ENCODE results near the gene TSPAN5. TPM values are rescaled to one million over a fixed set of nuclear protein-coding genes. Genes with fewer than 3 reads are reported as not detected.
A peak's percentile ranks its signal among the peaks of the same experiment; 100 is the strongest.

TSPAN5 gene
- total RNA-seq, 2 experiments from 2014 or later = 25.0 to 27.8 TPM

DNA sequence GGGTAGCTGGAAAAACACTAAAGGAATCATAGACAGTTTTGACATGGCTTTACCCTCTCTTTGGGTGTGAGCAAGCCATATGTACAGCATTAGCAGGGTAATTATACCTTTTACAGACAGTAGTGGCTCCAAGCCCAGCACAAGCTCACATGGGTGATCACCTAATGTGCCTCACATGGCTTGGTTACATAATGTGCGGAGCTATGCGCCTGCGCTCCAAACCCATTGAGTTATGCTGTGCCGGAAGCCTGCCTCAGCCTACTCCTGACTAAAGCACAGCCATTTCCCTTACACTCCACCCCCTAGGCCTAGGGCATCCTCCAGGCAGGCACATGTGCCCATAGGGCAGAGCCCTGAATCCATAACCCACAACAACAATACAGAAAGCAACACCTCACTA lies 6.5 kb upstream of the TSPAN5 start:
- Mint-ChIP-seq H3K27me3 (no peaks in the 10 kb centered on the region), H3K4me1 (peaks cover 37% of the 10 kb centered on the region), H3K27ac (peak overlapping the region; percentile 24), H3K36me3 (peaks cover 14% of the 10 kb centered on the region), H3K4me3 (no peak overlapping the region), H3K9me3 (ENCODE audit: low read depth) (peaks cover 2% of the 10 kb centered on the region)
- CTCF ChIA-PET = no interaction called here
- DNase-seq (no peak), ATAC-seq (no peak)

DNA sequence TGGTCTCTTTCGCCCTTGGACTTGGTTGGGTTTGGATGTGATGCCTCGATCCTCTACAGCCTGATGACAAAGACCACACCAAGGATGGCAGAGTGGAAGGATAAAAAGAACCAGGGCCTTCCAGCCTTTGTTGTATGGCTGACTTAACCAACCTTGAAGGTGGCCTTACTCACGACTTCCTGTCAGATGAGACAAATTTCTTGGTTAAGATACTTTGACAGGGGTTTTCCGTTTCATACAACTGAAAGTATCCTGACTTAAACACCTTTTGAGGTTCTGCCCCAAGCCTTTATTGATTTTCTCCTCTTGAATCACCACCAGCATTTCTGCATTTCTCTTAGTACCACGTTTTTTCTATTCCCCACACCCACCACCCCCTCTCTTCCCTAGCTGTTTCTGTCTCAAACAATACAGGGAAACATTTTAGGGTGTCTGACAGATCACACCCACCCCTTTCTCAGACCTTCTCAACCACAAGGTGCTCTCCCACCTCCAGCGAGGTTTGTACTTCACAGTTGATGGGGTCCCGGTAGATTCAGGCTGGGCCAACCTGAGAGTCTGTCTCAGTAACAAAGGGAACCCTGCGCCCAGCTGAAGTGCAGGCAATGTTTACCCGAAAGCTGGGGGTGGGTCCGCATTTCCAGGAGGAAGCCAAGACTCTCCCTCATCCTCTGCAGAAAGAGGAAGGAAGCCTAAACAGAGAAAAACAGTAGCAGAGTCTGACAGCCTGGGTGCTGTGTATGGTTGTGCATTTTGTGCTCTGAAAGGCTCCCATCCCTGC lies 5.0 kb upstream of the TSPAN5 start:
- Mint-ChIP-seq H3K36me3 (peaks cover 14% of the 10 kb centered on the region), H3K9me3 (ENCODE audit: low read depth) (peaks cover 2% of the 10 kb centered on the region), H3K27ac (peak overlapping the region; percentile 99), H3K4me1 (peaks cover 48% of the 10 kb centered on the region), H3K27me3 (no peaks in the 10 kb centered on the region), H3K4me3 (peak overlapping the region; percentile 61)
- DNase-seq (peak; percentile 71), ATAC-seq (peak; percentile 62)
- CTCF ChIA-PET = interaction anchor here (1.2 to 1.8 kb wide), 3 partner anchors 9 to 196 kb away, joined by 4 to 6 read pairs (median 5); no protein-coding TSS in a partner anchor

GRCh38 chr4:98662626-98663225 lies 4.3 kb upstream of the TSPAN5 start:
- Mint-ChIP-seq H3K27ac (peak overlapping the region; percentile 99), H3K4me1 (peaks cover 48% of the 10 kb centered on the region), H3K27me3 (no peaks in the 10 kb centered on the region), H3K36me3 (peaks cover 14% of the 10 kb centered on the region), H3K9me3 (ENCODE audit: low read depth) (peaks cover 2% of the 10 kb centered on the region), H3K4me3 (peak overlapping the region; percentile 61)
- peak; percentile 18 for ATAC-seq
- CTCF ChIA-PET = interaction anchor here (1.2 to 1.8 kb wide), 4 partner anchors 10 to 196 kb away, joined by 3 to 6 read pairs (median 4); no protein-coding TSS in a partner anchor
- DNase-seq = peak; percentile 60

- no peaks in the 10 kb centered on the region for H3K27me3 Mint-ChIP-seq
- H3K36me3 Mint-ChIP-seq = peaks cover 14% of the 10 kb centered on the region
- H3K4me1 Mint-ChIP-seq = peaks cover 51% of the 10 kb centered on the region
- H3K4me3 Mint-ChIP-seq = no peak overlapping the region
- CTCF ChIA-PET = interaction anchor here (1.2 to 1.8 kb wide), 3 partner anchors 11 to 195 kb away, joined by 3 to 6 read pairs (median 5); no protein-coding TSS in a partner anchor
- ATAC-seq = no peak
- no peak overlapping the region for H3K27ac Mint-ChIP-seq
- no peak for DNase-seq
- H3K9me3 Mint-ChIP-seq (ENCODE audit: low read depth) = peaks cover 2% of the 10 kb centered on the region
These were observed 3.6 kb upstream of the TSPAN5 start for GRCh38 chr4:98662055-98662453.

DNA sequence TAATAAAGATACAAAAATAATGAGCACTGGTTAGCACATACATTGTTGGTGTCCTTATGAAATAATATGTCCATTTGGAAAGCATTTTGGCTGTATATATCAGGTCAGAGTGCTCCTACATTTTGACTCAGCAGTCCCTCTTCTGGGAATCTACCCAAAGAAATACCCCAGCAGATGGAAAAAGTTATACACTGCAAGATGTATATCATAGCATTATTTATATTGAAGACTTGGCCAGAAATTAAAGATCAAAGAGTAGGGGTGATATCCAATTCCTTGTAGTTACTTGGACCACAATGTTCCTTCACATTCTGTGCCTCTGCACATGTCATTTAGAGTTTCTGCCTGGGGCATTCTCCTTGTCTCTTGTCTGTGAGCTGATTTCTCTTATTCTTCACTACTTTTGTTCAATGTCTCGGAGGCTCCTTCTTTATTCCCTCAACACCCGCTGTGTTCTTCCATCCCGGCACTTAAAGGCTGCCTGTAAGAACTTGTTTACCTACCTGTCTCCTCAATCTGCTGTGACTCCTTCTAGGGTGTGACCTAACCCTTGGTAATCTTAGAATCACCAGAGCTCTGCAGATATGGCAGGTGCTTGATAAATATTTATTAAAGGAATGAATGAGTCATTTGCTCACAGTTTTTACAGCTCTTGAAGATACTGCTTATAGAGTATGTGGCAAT lies 3.1 kb upstream of the TSPAN5 start:
- CTCF ChIA-PET = interaction anchor here (1.2 to 1.8 kb wide), 2 partner anchors 11 to 190 kb away, joined by 3 to 5 read pairs; no protein-coding TSS in a partner anchor
- H3K4me3 Mint-ChIP-seq = no peak overlapping the region
- DNase-seq (no peak), ATAC-seq (no peak)
- H3K27ac Mint-ChIP-seq = no peak overlapping the region
- peaks cover 57% of the 10 kb centered on the region for H3K4me1 Mint-ChIP-seq
- peaks cover 2% of the 10 kb centered on the region for H3K9me3 Mint-ChIP-seq (ENCODE audit: low read depth)
- no peaks in the 10 kb centered on the region for H3K27me3 Mint-ChIP-seq
- H3K36me3 Mint-ChIP-seq = peaks cover 14% of the 10 kb centered on the region

DNA sequence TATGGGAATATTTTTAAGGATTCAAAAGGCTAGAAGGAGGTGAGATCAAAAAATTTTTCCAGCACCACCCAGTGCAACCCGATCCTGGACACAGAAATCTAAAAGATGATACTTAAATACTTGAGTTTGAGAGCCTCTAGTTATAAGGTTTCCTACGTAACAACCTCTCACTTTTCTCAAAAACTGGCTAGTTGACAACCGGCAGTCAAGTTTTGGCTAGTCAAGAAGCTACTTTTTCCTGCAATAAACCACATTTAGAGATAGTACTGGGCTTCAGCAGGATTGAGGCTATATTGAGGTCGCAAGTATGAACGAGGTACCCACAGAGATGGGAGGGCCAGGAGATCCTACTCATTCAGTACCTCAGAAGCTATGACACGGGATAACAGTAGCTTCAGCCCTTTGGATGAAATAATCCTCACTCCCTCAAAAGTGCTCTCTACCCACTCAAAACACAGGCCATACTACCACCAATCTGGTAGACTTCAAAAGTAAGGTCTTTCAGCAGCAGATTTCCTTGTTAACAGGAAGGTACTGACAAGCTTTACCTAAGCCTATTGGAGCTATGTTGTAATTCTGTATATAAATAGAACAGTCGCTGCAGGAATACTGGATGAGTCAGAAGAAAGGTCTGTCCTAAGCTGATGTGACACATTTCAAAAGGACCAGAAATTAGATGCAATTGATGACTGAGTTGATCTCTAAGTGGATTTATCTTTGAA lies 1.5 kb upstream of the TSPAN5 start:
- ATAC-seq (no peak), DNase-seq (no peak)
- H3K27ac Mint-ChIP-seq = no peak overlapping the region
- H3K4me1 Mint-ChIP-seq = peaks cover 73% of the 10 kb centered on the region
- peaks cover 17% of the 10 kb centered on the region for H3K36me3 Mint-ChIP-seq
- H3K27me3 Mint-ChIP-seq = no peaks in the 10 kb centered on the region
- CTCF ChIA-PET = interaction anchor here (1.1 kb wide), 1 partner anchor 192 kb away, joined by 4 read pairs; no protein-coding TSS in a partner anchor
- H3K4me3 Mint-ChIP-seq = peak overlapping the region; percentile 94
- H3K9me3 Mint-ChIP-seq (ENCODE audit: low read depth) = no peaks in the 10 kb centered on the region

DNA sequence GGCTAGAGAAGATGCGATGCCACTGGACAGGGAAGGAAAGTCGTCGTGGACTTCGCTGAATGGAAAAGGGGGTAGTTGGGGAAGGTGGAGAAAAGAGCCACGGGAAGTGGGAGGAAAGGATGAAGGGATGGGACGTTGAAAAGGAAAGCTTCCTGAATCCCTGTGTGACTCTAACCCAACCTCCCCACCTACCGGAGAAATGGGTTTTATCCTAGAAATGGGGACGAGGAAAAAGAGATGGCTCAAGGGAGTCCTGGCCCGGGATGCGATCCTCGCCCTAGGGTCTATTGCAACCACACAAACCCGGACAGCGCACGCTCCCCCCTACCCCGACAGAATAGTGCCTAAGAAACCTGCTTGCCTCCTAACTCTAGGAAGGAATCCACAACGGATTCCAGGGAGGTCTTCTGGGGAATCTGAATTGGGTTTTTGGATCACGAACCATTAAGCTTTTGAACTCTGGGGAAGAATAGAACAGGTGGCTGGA lies 738 bp upstream of the TSPAN5 start:
- CTCF ChIA-PET = interaction anchor here (1.1 to 1.4 kb wide), 2 partner anchors 17 to 191 kb away, joined by 4 to 5 read pairs; no protein-coding TSS in a partner anchor
- no peaks in the 10 kb centered on the region for H3K9me3 Mint-ChIP-seq (ENCODE audit: low read depth)
- H3K36me3 Mint-ChIP-seq = peaks cover 17% of the 10 kb centered on the region
- ATAC-seq (no peak), DNase-seq (no peak)
- H3K4me1 Mint-ChIP-seq = peaks cover 73% of the 10 kb centered on the region
- H3K4me3 Mint-ChIP-seq = peak overlapping the region; percentile 94
- peak overlapping the region; percentile 35 for H3K27ac Mint-ChIP-seq
- H3K27me3 Mint-ChIP-seq = no peaks in the 10 kb centered on the region

- Mint-ChIP-seq H3K4me3 (peak overlapping the region; percentile 94), H3K4me1 (peaks cover 70% of the 10 kb centered on the region), H3K9me3 (ENCODE audit: low read depth) (no peaks in the 10 kb centered on the region), H3K27ac (peak overlapping the region; percentile 73), H3K27me3 (no peaks in the 10 kb centered on the region), H3K36me3 (peaks cover 21% of the 10 kb centered on the region)
- DNase-seq = peak; percentile 69
- ATAC-seq = peak; percentile 46
- CTCF ChIA-PET = interaction anchor here (0.9 to 1.4 kb wide), 7 partner anchors 15 to 514 kb away, joined by 3 to 5 read pairs (median 4); partner anchors contain the start of genes EIF4E and STPG2
These were observed 702 bp downstream of the TSPAN5 start for GRCh38 chr4:98657531-98658286.

DNA sequence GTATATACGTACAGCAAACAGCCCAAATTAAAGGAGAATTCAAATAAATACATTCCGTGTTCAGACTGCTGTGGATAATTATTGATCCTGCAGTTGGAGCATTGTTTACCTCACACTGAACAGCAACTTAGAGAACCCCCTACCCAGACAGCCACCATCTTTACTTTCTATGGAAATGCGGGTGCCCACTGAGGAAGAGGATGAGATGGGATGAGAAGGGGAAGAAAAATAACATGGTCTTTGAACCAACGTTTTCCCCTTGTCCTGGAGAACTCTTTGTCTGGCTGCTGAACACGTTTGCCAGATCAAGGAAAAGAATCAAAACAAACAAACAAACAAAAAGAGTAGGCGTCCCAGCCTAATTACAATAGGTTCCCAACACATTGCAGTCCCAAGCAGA lies 1.5 kb downstream of the TSPAN5 start:
- Mint-ChIP-seq H3K27ac (no peak overlapping the region), H3K9me3 (ENCODE audit: low read depth) (no peaks in the 10 kb centered on the region), H3K4me1 (peaks cover 64% of the 10 kb centered on the region), H3K4me3 (peak overlapping the region; percentile 94), H3K36me3 (peaks cover 24% of the 10 kb centered on the region), H3K27me3 (no peaks in the 10 kb centered on the region)
- CTCF ChIA-PET = no interaction called here
- DNase-seq (no peak), ATAC-seq (no peak)

GRCh38 chr4:98656443-98656842 lies 2.0 kb downstream of the TSPAN5 start:
- H3K27ac Mint-ChIP-seq = no peak overlapping the region
- H3K4me1 Mint-ChIP-seq = peaks cover 61% of the 10 kb centered on the region
- CTCF ChIA-PET = interaction anchor here (1.1 kb wide), 1 partner anchor 189 kb away, joined by 3 read pairs; no protein-coding TSS in a partner anchor
- peaks cover 26% of the 10 kb centered on the region for H3K36me3 Mint-ChIP-seq
- ATAC-seq (no peak), DNase-seq (no peak)
- no peaks in the 10 kb centered on the region for H3K27me3 Mint-ChIP-seq
- H3K9me3 Mint-ChIP-seq (ENCODE audit: low read depth) = no peaks in the 10 kb centered on the region
- H3K4me3 Mint-ChIP-seq = peak overlapping the region; percentile 94

- DNase-seq = no peak
- H3K4me1 Mint-ChIP-seq = peaks cover 46% of the 10 kb centered on the region
- no peak for ATAC-seq
- CTCF ChIA-PET = no interaction called here
- peaks cover 40% of the 10 kb centered on the region for H3K36me3 Mint-ChIP-seq
- H3K4me3 Mint-ChIP-seq = no peak overlapping the region
- H3K27ac Mint-ChIP-seq = no peak overlapping the region
- no peaks in the 10 kb centered on the region for H3K27me3 Mint-ChIP-seq
- H3K9me3 Mint-ChIP-seq (ENCODE audit: low read depth) = peaks cover 2% of the 10 kb centered on the region
These were observed 4.2 kb downstream of the TSPAN5 start for GRCh38 chr4:98653890-98654867.
